HepG2 (cell line): ENCODE results near the gene TFAP2C. TPM values are rescaled to one million over a fixed set of nuclear protein-coding genes. Genes with fewer than 3 reads are reported as not detected.

Experiments
- ATAC-seq: fragments of 200-7000 bp; cut with Tn5 transposase; 3 replicates; pipeline ENCODE4 v1.9.1; 2020; ENCODE audit warnings: mild to moderate bottlenecking, moderate library complexity
- BruUV-seq: library from RNA; stranded (reverse); fragments of 400-500 nt; replicated peaks from 2 replicates; lab custom pipeline; 2021; lab: Mats Ljungman, UMichigan
- CTCF ChIA-PET: fragments of 300-600 bp; formaldehyde crosslinking; extraction: SDS; loops from one replicate; lab custom pipeline; 2021; ENCODE audit warnings: low total read pairs, inconsistent platforms, low intra/inter-chr PET ratio; lab: Yijun Ruan, JAX
- POLR2A ChIA-PET: fragments of 350-600 bp; sonication (Branson Sonifier 250); formaldehyde crosslinking; loops from one replicate; lab custom pipeline; 2020; ENCODE audit warnings: antibody characterized with exemption, inconsistent platforms; lab: Yijun Ruan, JAX
- DNase-seq: peaks from one replicate; pipeline ENCODE4 v3.0.0-alpha.2; 2015; ENCODE audit warnings: low spot score
- FAIRE-seq: peaks from 3 replicates; lab custom pipeline; 2011; peaks lifted over from hg19 to GRCh38; lab: Jason Lieb, UNC
- H2AFZ ChIP-seq: one replicate; pipeline ENCODE4 v1.6.1; 2011; ENCODE audit warnings: low read length, inconsistent platforms
- H3K27ac ChIP-seq: fragments of 300-600 bp; 3 replicates; pipeline ENCODE4 v1.8.0; 2011; ENCODE audit warnings: mixed run types, mild to moderate bottlenecking, mixed read lengths, low read length, inconsistent platforms; ENCODE audit not compliant: insufficient read depth; ENCODE audit errors: extremely low read length
- H3K27me3 ChIP-seq, 2 experiments: fragments of 200-600 bp in 1 of 2; 2 replicates in 1 of 2; 3 replicates in 1 of 2; pipeline versions ENCODE4 v1.6.0 to v1.8.0; 2011; ENCODE audit warnings: low read length in 2 of 2, mild to moderate bottlenecking in 2 of 2, moderate library complexity in 2 of 2, inconsistent platforms in 1 of 2; ENCODE audit not compliant: insufficient read depth in 2 of 2, control insufficient read depth in 1 of 2
- H3K36me3 ChIP-seq, 2 experiments: fragments of 200-600 bp in 1 of 2; replicated peaks in 1 of 2; 2 replicates in 1 of 2; 3 replicates in 1 of 2; pipeline versions ENCODE4 v1.5.1 to v1.8.0; 2011; ENCODE audit warnings: low read length in 2 of 2, inconsistent platforms in 1 of 2; ENCODE audit not compliant: insufficient read depth in 2 of 2, control insufficient read depth in 1 of 2
- H3K4me1 ChIP-seq: 2 replicates; pipeline ENCODE4 v1.5.1; 2012; ENCODE audit warnings: low read length, inconsistent platforms; ENCODE audit not compliant: insufficient read depth
- H3K4me2 ChIP-seq: 2 replicates; pipeline ENCODE4 v1.6.0; 2011; ENCODE audit warnings: low read depth, low read length, inconsistent platforms
- H3K4me3 ChIP-seq, 3 experiments: fragments of 200-600 bp in 1 of 3; sonication (generic), shearing (Covaris generic) in 1 of 3; replicated peaks in 1 of 3; 2 replicates each; pipeline ENCODE4 v1.5.1; 2011 to 2016; ENCODE audit warnings: low read length in 3 of 3, inconsistent platforms in 2 of 3, low read depth in 2 of 3, mild to moderate bottlenecking in 2 of 3, control low read depth in 1 of 3, mixed read lengths in 1 of 3; ENCODE audit not compliant: insufficient read depth in 1 of 3
- H3K79me2 ChIP-seq: one replicate; pipeline ENCODE4 v1.6.1; 2011; ENCODE audit warnings: low read length, inconsistent platforms; ENCODE audit not compliant: insufficient read depth
- H3K9ac ChIP-seq: 2 replicates; pipeline ENCODE4 v1.6.0; 2011; ENCODE audit warnings: mild to moderate bottlenecking, low read depth, low read length, inconsistent platforms; ENCODE audit not compliant: insufficient read depth
- H3K9me3 ChIP-seq: 2 replicates; pipeline ENCODE4 v1.5.1; 2012; ENCODE audit warnings: mild to moderate bottlenecking, low read length
- H4K20me1 ChIP-seq: 2 replicates; pipeline ENCODE4 v1.6.0; 2011; ENCODE audit warnings: inconsistent platforms, mild to moderate bottlenecking, low read length, moderate library complexity; ENCODE audit not compliant: insufficient read depth
- PLSCR1 ChIP-seq: sonication (generic); formaldehyde crosslinking; IDR thresholded peaks from 2 replicates; pipeline ENCODE4 v1.5.0; 2020; ENCODE audit warnings: missing genetic modification reagents, mild to moderate bottlenecking, borderline replicate concordance
- ZNF607 ChIP-seq: sonication (generic); formaldehyde crosslinking; IDR thresholded peaks from 2 replicates; pipeline ENCODE4 v1.5.1; 2020; ENCODE audit warnings: missing genetic modification reagents, mild to moderate bottlenecking, borderline replicate concordance
- ZNF800 ChIP-seq: sonication (generic); formaldehyde crosslinking; IDR thresholded peaks from 2 replicates; pipeline ENCODE4 v1.4.0; 2020; ENCODE audit warnings: missing genetic modification reagents
- WGBS: methylation state at CpG from one replicate; pipeline ENCODE4 v1.1.6; 2017; ENCODE audit warnings: low lambda C conversion rate; 5-methylcytosine and 5-hydroxymethylcytosine counted together
- in situ Hi-C: cut with HindIII; loops from 2 replicates; pipeline ENCODE4 v1.10.0; 2017; ENCODE audit warnings: low pct_unique_long_range_greater_than_20kb; ENCODE audit not compliant: extremely low pct_ligation_motif_present
- intact Hi-C: fragments of 100-400 bp; cut with micrococcal nuclease; formaldehyde crosslinking; loops from one replicate; pipeline ENCODE4 v1.10.0; 2022; ENCODE audit not compliant: unreplicated experiment
- polyA plus RNA-seq, 8 experiments: library from polyadenylated mRNA; depleted of rRNA in 3 of 8; stranded (reverse) in 7 of 8; unstranded in 1 of 8; fragments of >200 nt; fragmentation: Illumina TruSeq in 4 of 8; extraction: Trizol in 4 of 8; gene quantifications; 2 replicates each; pipeline versions ENCODE4 v1.2.1 to v1.2.3, GENCODE V29; 2011 to 2016; ENCODE audit warnings: low read depth in 4 of 8, missing spikeins in 1 of 8, mixed read lengths in 1 of 8; ENCODE audit not compliant: insufficient read depth in 1 of 8
- total RNA-seq, 5 experiments: library from RNA; depleted of rRNA; stranded (reverse); fragments of >200 nt; fragmentation: Illumina TruSeq; extraction: Trizol; gene quantifications; 2 replicates each; pipeline ENCODE4 v1.2.3, GENCODE V29; 2016; ENCODE audit warnings: low read depth in 1 of 5

Gene TFAP2C
- total and polyA plus RNA-seq, 2 of the 13 experiments (the other 11 are each of a cell fraction or from before 2014, with no cell fraction given) = not detected

- no peak for FAIRE-seq
- no peak for TF ChIP-seq ZNF607 (CRISPR knock-in tag)
- 0 out of 2 replicates have a peak, but pooled peaks have one; percentile 48 for TF ChIP-seq ZNF800 (CRISPR knock-in tag)
- TF ChIP-seq PLSCR1 (CRISPR knock-in tag) = no peak
- TF ChIP-seq, all 625 proteins: peak for 1
- BruUV-seq = no TSS peak
- no peaks in the 10 kb centered on the region for H3K9me3 ChIP-seq
- H3K4me2 ChIP-seq = no peak overlapping the region
- no peak overlapping the region for H3K4me3 ChIP-seq
- no peaks in the 10 kb centered on the region for H3K36me3 ChIP-seq
- peaks cover 6 to 86% of the 10 kb centered on the region in 2 experiments; a peak in 4 of 5 replicates for H3K27me3 ChIP-seq
- H3K27ac ChIP-seq = no peak overlapping the region
- in situ Hi-C loops = no loop called here
- intact Hi-C loops = loop anchor here (5.0 kb wide), 1 partner anchor 1820 kb away; no protein-coding TSS in a partner anchor
- WGBS = 40% methylated on average over 43 of the region's 45 CpGs
- DNase-seq = no peak
- no peak for ATAC-seq
- peaks cover 4% of the 10 kb centered on the region; the same call in 1 of the 2 replicates for H4K20me1 ChIP-seq
- no peaks in the 10 kb centered on the region for H3K4me1 ChIP-seq
- POLR2A ChIA-PET = no interaction called here
- no peak overlapping the region for H2AFZ ChIP-seq
- H3K79me2 ChIP-seq = no peaks in the 10 kb centered on the region
- no peak overlapping the region for H3K9ac ChIP-seq
- CTCF ChIA-PET = no interaction called here
These were observed 1.7 kb upstream of the TFAP2C start for GRCh38 chr20:56627122-56628014.
